Hypothalamus (tissue), 51 donors: ENCODE measurements around the gene TBX10.
"Not testable (repeated sequence)": the region's sequence is repeated elsewhere in the genome, so short reads cannot be mapped to it uniquely, and the experiment has no call there.

Source experiments
- DNase-seq, 51 donors: peaks; one replicate each; lab custom pipeline; 2025; lab: John Stamatoyannopoulos, UW

Gene TBX10

GRCh38 chr11:67618901-67619659 is 20.5 kb downstream of the TBX10 start:
- DNase-seq: not testable (repeated sequence)

DNA sequence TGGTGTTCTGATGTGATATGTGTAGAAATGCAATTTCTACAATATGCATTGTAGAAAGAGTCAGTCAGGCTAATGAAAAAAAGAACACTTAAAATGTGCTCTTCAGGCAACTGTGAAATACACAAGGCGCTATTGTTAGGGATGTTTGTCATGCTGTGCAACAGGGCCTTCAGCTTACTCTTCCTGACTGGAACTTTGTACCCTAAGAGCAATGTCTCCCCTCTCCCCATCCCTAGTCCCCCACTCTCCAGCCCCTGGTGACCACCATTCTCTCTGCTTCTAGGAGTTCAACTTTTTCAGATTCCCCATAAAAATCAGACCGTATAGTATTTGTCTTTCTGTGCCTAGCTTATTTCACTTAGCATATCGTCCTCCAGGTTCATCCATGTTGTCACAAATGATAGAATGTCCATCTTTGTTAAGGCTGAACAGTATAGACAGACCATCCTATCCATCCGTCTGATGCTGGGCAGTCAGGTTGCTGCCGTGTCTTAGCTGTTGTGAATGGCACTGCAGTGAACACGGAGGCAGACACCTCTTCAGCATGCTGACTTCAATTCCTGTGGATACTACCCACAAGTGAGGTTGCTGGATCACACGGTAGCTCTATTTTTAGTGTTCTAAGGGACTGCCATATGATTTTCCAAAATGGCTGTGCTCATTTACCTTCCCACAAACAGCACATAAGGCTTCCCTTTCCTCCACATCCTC is 22.2 kb downstream of the TBX10 start:
- no peak for DNase-seq

DNA sequence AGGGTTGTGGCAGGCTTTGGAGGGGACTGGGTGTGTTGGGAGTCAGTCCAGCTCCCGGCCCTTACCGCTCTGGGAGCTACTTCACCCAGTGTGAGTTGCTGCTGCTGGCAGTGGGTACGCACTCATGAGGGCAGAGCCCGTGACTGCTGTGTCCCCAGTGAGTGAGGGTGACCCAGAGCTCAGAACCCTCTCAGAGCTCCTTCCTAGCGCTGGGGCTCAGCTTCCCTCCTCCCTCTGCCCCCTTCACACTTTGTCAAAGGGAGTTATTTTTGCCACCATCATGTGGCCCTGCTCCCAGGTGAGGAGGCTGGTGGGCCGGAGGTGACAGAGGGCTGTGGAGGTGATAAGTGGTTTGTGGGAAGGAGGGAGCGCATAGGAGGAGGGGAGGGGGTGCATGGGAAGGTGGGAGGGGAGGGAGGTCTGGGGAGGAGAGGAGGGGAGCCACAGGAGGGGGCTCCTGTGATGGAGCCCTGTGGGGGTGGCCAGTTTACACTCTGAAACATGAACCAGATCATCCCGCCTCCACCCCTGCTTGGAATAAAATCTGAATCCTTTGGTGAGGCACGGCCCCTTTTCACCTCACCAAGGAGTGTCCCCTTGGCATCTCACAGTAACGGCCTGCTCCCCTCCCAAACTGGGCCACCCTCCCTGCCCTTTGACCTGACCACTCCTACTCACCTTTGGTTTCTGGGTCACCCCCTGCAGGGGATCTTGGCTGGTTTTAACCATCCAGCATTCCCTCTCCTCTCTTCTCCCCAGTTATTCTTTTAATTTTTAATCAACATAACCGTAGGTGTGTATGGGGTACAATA is 22.9 kb downstream of the TBX10 start:
- DNase-seq: no peak

GRCh38 chr11:67615728-67616430 is 23.7 kb downstream of the TBX10 start:
- DNase-seq: no peak

- DNase-seq: no peak
Observed at GRCh38 chr11:67614730-67615714, 24.5 kb downstream of the TBX10 start.

DNA sequence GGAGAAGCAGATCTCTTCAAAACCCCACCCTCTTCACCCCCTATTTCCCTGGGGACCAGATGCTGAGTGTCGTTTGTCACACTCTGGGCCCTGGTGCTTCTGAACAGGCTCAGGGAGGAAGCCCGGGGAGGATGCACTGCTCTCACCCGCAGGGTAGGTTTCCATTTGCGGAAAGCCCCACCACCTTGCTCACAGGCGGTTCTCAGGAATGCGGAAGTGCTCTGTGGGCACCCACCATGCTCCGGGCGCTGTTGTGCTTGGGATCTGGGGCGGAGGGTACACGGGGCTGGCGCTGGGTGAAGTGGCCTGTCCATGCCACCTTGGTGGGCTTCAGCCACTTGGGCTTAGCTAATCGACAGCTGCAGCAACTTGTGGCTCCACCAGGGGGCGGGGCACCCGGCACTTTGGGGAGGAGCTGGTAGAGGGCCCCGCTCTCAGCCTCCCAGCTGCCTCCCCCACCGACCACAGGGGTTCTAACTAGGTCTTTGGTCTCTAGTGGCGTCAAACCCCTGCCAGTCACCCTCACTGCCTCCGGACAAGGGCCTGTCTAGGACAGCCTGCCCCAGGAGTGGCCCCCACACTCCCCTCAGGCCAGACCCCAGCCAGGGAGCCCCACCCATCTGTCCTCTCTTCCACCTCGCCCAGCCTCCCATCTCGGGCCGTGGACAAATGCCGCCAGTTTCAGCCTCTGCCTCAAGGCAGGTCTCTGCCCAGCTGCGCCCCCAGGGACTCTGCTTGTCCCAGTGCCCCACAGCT is 25.4 kb downstream of the TBX10 start:
- DNase-seq: peak in 10 of 51 donors; percentile 18 to 41 (median 34)

GRCh38 chr11:67613313-67613959 is 26.1 kb downstream of the TBX10 start:
- DNase-seq: no peak

- no peak for DNase-seq
Observed at GRCh38 chr11:67612751-67613150, 26.8 kb downstream of the TBX10 start.

DNA sequence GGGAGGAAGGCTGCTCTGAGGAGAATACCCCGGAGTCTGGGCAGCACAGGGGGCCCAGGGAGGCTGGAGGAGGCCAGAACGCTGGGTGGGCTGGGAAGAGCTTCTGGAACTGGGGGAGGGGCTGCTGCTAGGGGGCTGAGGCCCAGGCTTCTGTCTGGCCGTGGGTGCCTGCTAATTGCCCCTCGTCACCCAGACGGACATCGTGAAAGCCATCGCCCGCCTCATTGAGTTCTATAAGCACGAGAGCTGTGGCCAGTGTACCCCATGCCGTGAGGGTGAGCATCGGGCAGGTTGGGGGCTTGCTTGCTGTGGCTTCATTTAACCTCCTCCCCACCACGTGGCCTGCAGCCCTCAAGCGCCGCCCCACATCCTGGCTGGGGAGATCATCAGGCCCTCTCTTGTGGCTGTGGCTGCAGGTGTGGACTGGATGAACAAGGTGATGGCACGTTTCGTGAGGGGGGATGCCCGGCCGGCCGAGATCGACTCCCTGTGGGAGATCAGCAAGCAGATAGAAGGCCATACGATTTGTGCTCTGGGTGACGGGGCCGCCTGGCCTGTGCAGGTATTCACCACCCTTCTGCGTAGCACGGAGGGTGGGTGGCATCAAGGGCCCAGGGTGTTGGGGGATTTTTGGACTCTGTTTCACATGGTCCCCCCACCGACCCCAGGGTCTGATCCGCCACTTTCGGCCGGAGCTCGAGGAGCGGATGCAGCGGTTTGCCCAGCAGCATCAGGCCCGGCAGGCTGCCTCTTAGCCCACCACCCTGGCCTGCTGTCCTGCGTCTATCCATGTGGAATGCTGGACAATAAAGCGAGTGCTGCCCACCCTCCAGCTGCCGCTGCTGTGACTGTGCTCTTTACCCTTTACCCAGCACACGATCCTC is 27.6 kb downstream of the TBX10 start:
- no peak for DNase-seq

DNA sequence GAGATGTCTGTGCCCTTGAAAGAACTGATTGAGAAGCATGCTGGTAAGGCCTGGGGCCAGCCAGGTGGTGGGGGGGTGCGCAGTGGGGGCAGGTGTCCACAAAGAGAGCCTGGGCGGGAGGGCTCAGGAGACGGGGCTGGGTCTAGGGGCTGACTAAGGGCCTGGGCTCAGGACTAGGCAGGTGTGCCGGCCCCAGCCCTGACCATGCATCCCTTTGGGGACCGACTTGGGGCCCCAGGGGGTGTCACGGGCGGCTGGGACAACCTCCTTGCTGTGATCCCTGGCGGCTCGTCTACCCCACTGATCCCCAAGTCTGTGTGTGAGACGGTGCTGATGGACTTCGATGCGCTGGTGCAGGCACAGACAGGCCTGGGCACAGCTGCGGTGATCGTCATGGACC is 28.4 kb downstream of the TBX10 start:
- DNase-seq: no peak

- no peak for DNase-seq
Observed at GRCh38 chr11:67610302-67610868, 29.2 kb downstream of the TBX10 start.

DNA sequence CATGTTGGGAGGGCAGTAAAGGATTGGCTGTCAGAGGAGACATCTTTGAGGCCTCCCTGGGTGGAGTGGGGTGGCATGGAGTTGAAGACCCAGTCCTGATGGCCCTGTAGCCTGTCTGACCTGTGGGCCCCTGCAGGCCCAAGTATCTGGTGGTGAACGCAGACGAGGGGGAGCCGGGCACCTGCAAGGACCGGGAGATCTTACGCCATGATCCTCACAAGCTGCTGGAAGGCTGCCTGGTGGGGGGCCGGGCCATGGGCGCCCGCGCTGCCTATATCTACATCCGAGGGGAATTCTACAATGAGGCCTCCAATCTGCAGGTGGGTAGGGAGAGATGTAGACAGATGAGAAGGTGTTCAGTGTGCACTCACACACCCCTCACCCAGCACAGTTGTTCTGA is 30.2 kb downstream of the TBX10 start:
- DNase-seq: no peak

DNA sequence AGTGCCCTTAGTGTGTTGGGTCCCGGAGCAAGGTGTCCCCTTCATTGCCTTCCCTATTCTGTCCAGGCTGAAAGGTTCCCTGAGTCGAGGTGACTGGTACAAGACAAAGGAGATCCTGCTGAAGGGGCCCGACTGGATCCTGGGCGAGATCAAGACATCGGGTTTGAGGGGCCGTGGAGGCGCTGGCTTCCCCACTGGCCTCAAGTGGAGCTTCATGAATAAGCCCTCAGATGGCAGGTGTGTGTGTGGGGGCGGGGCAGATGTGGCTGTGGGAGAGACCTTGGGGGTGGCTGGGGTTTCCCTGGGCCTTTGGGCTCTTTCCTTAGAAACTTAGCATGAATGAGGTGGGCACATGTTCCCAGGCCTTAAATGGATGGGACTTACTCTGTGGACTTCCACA is 31.1 kb downstream of the TBX10 start:
- DNase-seq: no peak

GRCh38 chr11:67607507-67607906 is 32.1 kb downstream of the TBX10 start:
- DNase-seq: no peak

DNA sequence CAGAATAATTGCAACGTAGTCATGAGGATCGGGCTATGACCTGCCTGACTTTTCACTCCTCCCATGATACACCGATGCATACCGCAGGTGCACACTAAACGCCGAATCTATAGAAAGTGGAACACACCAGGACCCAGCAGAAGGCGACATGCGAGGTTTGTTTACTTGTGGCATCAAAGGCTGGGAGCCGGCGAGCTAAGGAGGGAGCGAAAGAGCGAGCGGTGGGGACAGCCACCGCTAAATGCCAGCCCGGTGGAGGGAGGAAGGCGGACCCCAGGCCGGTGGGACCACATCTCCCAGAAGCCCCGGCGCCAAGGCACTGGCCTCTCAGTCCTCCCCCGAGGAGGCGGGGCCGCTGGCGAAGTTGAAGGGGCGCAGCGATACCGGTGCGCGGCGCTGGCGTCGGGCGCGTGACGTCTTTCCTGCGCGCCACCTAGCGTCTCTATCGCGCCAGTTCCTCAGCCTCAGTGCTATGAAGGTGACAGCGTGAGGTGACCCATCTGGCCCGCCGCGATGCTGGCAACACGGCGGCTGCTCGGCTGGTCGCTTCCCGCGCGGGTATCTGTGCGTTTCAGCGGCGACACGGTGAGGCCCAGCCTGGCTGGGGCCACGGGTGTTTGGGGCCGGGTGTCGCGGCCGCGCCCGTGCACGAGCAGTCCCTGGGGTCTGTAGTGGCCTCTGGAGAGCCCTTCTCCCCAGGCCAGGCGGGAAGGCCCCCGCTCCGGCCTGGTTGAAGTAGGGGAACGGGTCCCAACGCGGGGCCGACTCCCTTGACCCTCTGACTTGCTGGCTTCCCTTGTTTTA is 32.9 kb downstream of the TBX10 start, which contains the start of gene NDUFV1:
TSS of gene NDUFV1 (plus strand) at position 445 of the 804 bp plus-strand sequence. CDS start at position 514, 69 bp downstream.
- DNase-seq: peak; percentile 31 to 98 (median 93)

DNA sequence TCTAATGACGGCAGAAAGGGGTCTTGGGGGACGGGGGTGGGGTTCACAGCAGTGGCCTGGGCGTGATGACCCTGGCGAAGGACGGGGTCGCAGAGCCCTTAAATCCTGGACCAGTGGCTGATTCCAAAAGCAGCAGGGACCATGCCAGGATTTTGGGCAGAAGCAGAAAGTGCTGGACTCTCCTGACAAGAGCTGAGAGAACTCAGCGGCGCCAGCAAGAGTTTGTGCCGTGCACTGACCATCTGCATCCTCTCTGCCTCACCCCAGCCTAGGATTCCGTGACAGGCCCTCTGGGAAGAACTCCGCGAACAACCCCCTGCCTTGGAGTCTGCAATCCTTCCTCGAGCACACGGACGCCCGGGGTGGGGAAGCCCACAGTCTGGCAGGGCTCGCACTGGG is 33.5 kb downstream of the TBX10 start:
- DNase-seq: no peak
